Measurements from ENCODE around the gene AP5S1.

The AP5S1 gene

DNA sequence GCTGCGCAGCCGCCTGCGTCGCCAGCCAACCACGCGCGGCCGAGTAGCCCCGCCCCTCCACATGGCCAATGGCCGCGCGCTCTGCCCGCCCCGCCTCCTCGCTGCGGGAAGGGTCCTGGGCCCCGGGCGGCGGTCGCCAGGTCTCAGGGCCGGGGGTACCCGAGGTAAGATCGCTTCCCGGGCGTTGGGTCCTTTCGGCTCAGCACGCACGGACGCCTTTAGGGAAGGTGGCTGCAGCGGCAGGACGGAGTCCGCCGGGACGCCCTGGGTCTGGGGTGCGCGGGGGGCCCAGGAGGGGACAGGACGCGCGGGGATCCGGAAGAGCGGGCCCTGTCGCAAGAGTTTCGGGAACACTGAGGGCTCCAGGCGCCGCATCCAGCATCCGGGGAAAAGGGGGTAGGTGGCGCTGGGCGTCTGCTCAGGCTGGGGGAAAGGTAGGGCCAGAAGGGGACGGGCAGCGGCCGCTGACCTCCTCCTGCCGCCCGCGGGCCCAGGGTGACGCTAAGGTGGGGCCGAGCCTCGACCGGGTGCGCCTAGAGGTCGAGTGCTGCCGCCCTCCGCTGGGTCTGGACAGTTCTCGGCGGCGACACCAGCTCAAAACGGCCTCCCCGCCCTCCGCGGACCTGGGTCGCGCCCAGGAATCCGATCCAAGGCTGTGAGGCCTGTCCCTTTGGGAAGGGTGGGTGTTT lies 26.5 kb downstream of the AP5S1 start, which contains the start of gene MAVS:
MAVS (plus strand) TSS at position 95 of the 689 bp plus-strand sequence. CDS start 7,791 bp downstream, outside the sequence.
- DNase-seq: peak; percentile 61

DNA sequence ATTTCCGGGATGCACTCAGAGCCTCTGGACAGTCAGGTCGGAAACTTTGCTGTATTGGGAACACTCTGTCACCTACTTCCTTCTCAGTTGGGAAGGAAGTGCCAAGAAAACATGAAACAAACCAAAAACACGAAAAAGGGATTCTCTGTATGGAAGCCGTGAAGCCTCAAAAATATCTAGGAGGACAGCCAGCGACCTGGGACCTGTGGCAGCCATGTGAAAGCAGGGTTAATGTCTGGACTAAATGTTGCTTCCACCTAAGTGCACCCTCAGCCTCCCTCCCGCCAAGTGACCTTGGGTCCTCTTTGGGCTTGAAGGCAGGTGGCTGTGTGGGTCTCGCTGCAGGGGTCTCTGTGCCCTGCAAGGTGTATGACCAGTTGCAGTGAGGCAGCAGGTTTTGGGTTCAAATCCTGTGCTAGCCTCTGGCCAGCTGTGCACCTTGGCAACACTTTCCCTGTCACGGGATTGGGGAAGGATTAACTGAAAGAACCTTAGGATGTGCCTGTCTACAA lies 27.1 kb downstream of the AP5S1 start:
- no peak for DNase-seq

DNA sequence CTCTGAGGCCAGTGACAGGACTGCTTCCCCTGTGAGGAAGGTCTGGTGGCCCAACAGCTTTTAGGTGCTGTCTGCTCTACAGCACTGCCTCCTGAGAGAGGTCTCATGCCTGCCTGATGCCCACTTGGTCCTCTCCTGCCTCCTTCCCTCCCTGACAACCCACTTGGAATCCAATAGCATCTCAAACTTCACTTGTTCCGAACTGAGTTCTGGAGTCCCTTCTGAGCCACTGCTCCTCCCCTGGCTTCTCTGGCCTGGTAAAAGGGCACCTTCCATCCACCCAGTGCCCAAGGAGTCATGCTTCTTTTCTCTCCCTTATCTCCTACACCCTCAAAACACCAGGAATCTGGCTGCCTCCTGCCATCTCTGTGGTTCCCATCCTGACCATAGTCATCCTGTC lies 28.2 kb downstream of the AP5S1 start:
- DNase-seq: no peak

DNA sequence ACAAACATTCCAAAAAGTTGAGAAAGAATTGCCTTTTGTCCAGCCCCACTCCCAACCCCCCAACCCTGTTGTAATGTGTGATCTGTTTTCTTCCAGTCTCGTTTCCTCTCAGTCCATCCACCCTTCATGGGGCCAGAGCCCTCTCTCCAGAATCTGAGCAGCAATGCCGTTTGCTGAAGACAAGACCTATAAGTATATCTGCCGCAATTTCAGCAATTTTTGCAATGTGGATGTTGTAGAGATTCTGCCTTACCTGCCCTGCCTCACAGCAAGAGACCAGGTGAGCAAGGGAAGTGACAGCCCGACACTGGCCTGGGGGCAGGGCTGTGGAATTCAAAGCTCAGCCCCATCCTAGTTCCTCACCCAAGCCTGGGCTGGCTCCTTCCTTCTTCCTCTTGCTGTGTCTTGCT lies 34.1 kb downstream of the AP5S1 start:
- no peak for DNase-seq

DNA sequence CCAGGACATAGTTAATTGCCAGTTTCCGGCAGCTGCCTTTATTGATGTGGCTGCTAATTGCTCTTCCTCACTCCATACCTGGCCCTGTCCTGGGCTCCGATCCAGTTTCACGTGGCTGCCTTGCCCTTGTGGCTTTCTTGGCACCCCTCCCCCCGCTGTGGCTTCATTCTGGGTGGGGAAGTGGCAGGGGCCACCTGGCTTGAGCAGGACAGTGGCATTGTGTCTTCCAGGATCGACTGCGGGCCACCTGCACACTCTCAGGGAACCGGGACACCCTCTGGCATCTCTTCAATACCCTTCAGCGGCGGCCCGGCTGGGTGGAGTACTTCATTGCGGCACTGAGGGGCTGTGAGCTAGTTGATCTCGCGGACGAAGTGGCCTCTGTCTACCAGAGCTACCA lies 37.1 kb downstream of the AP5S1 start:
- DNase-seq: no peak

DNA sequence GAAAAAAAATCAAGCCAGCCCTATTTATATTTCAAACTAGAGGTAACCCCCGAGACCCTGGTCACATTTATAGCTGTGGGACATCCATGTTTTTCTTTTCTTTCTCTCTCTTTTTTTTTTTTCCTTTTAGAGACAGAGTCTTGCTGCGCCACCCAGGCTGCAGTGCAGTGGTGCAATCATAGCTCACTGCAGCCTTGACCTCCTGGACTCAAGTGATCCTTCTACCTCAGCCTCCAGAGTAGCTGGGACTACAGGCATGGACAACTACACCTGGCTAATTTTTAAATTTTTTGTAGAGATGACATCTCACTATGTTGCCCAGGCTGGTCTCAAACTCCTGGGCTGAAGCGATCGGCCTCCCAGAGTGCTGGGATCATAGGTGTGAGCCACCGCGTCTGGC lies 38.3 kb downstream of the AP5S1 start:
- no peak for DNase-seq

DNA sequence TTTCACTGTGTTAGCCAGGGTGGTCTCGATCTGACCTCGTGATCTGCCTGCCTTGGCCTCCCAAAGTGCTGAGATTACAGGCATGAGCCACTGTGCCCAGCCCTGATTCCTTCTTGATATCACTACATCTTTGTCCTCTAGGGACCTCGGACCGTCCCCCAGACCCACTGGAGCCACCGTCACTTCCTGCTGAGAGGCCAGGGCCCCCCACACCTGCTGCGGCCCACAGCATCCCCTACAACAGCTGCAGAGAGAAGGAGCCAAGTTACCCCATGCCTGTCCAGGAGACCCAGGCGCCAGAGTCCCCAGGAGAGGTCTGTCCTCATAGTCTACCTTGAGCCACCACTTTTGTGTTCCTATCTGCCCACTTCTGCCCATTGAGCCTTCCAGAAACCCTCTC lies 40.8 kb downstream of the AP5S1 start:
- no peak for DNase-seq

DNA sequence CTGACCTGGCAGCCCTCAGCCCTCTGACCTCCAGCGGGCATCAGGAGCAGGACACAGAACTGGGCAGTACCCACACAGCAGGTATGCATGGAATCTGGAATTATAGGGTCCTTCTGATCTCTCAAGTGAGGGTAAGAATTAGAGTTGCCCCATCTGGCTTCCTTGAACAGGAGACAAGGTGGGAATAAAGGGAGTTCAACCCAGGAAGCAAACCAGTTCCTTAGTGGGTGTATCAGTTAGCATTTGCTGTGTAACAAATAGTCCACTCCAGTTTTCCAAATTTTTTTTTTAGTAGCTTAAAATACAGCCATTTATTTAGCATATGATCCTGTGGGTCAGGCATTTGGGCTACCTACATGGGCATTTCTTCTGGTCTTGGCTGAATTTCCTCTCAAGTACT lies 42.0 kb downstream of the AP5S1 start:
- DNase-seq: no peak

DNA sequence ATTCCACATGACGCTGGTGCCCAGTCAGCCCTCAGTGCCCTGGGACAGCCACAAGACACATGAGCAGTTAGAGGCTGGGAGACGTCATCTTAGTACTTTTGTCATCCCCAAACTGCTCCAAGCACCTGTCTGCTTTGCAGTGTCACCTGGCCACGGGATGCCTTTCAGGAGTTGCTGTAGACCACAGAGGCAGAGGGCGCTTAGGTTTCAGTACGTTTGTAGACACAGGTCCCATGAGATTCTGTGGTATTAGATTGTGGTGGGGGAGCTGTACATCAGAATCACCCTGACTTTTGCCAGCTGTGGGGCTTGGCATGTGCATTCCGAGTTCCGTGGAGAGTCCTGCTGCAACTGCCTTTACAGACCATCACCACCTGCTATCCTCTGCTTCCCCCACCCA lies 43.0 kb downstream of the AP5S1 start:
- DNase-seq: no peak

DNA sequence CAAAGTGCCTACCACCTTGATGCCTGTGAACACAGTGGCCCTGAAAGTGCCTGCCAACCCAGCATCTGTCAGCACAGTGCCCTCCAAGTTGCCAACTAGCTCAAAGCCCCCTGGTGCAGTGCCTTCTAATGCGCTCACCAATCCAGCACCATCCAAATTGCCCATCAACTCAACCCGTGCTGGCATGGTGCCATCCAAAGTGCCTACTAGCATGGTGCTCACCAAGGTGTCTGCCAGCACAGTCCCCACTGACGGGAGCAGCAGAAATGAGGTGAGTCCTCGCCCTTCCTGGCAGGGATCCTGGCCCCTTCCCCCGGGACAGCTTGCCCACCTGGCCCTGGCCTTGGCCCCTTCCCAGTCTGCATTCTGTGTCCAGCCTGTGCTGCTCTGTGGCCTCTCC lies 44.2 kb downstream of the AP5S1 start:
- no peak for DNase-seq

DNA sequence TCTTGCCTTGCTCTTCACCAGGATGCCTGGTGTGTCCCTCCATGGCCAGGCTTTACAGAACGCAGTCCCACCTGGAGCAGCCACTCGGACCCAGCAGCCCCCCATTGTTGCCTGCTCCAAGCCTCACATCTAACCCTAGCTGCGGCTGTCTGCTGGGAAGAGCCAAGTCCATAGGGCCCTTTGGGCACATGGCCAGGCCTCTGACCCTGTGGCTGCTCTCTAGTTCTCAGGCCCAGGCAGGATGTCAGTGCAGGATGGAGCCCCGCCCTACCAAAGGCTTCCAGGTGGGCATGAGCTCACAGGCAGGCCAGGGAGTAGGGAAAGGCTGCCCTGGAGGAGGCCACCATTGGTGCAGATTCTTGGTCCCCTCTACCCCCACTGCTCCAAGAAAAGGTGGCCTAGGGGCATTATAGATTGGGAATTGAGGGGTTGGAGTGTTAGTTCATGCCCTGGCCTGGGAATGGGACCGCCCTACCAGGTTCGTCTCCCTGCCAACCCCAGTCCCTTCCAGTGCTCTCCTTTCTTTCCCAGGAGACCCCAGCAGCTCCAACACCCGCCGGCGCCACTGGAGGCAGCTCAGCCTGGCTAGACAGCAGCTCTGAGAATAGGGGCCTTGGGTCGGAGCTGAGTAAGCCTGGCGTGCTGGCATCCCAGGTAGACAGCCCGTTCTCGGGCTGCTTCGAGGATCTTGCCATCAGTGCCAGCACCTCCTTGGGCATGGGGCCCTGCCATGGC lies 45.0 kb downstream of the AP5S1 start:
- no peak for DNase-seq

DNA sequence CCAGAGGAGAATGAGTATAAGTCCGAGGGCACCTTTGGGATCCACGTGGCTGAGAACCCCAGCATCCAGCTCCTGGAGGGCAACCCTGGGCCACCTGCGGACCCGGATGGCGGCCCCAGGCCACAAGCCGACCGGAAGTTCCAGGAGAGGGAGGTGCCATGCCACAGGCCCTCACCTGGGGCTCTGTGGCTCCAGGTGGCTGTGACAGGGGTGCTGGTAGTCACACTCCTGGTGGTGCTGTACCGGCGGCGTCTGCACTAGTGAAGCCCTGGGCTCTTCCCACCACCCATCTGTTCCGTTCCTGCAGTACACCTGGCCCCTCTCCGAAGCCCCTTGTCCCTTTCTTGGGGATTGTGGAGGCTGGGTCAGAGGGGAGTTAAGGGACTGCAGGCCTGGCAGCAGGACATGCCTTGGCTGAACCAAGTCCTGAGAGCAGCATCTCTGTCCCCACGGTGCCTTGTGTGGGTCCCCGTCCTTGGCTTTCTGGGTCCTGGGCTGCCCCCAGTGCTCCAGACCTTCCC lies 45.6 kb downstream of the AP5S1 start:
- no peak for DNase-seq

DNA sequence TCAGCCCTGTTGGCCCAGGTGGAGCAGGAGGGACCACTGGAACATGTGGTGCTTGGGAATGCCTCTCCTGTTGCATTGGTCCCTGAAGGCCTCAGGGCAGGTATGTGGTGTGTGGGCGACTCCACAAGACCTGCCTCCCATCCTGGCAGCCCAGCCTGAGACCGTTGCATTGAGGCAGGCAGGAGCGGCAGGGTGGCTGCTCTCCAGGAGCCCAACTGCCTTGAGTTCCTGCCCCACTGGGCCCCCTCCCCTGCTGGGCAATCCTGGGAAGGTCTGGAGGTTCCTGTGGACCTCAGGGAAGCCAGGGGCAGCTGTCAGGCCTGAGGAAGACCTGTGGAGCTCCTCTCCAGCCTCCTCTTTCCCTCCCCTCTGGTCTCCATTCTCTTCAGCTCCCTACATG lies 46.1 kb downstream of the AP5S1 start:
- DNase-seq: no peak

DNA sequence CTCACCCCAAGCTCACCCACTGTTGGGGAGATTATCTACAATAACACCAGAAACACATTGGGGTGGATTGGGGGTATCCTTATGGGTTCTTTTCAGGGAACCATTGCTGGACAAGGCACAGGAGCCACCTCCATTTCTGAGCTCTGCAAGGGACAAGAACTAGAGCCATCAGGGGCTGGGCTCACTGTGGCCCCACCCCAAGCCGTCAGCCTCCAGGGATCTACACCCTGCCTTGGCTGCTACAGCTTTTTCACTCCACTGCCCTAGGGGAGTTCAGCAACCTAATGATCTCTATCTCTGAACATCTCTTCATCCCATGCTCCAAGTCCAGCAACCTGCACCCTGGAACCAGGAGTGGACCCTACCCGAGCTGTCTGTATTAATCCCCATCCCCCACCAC lies 47.5 kb downstream of the AP5S1 start:
- DNase-seq: no peak

DNA sequence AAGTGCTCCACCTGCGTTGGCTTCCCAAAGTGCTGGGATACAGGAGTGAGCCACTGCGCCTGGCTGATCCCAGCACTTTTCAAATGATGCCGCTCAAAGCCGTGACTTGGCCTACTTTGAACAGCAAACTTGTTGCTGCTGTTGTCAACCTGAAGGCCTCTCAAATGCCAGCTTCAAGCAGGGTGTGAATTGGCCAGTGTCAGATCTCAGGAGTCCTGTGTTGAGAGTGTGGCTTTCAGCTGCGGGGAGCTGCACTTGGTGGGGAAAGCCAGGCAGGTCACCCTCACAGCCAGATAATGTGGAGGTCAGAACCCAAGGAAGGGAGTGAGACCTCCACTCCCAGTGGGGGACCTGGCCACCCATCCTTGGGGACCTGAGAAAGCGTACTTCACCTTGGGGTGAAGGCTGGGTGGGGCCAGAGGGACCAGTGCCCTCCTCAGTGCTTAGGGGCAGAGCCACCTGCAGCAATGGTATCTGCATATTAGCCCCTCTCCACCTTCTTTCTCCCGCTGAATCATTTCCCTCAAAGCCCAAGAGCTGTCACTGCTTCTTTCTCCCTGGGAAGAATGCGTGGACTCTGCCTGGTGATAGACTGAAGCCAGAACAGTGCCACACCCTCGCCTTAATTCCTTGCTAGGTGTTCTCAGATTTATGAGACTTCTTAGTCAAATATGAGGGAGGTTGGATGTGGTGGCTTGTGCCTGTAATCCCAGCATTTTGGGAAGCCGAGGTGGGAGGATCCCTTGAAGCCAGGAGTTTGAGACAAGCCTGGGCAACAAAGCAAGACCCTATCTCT lies 49.7 kb downstream of the AP5S1 start:
- DNase-seq: no peak

DNA sequence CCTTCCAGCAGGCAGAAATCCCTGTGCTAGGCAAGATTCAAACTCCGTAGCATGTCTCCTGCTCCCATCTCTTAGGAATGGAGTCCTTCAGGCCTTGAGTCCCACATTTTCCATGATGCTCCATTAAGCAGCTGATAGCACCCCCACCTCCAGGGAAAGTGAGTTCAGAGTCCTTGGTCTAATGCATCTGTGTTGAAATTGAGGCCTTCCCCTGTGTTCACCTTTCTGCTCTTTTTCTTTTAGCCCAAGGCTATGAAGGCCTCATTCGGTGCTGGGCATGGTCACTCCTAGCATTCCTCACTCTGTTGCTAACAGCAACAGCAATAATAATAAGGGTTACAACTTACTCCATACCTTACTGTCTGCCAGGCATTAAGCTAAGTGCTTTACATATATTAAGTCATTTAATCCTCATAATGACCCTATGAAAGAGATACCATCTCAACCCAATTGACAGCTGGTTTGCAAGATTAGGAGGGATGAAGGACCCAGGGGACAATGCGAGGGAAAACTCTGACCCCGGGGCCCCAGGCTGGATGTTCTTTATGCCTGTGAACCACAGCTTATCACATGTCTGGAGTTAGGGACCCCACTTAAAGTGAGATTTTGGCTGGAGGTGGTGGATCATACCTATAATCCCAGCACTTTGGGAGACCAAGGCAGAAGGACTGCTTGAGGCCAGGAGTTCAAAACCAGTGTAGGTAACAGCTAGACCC lies 51.4 kb downstream of the AP5S1 start:
- DNase-seq: no peak

DNA sequence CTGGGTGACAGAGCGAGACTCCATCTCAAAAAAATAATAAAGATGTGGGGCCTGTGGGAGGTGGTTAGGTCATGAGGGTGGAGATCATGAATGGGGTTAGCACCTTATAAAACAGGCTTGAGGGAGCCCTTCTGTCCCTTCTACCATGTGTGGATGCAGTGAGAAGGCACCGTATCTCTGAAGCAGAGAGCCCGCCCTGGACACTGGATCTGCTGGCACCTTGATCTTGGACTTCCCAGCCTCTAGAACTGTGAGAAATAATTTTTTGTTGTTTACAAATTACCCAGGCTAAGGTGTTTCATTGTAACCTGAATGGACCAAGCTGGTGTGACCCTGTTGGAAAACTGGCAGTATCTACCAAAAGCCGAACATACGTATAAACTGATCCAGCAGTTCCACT lies 53.2 kb downstream of the AP5S1 start:
- DNase-seq: no peak

DNA sequence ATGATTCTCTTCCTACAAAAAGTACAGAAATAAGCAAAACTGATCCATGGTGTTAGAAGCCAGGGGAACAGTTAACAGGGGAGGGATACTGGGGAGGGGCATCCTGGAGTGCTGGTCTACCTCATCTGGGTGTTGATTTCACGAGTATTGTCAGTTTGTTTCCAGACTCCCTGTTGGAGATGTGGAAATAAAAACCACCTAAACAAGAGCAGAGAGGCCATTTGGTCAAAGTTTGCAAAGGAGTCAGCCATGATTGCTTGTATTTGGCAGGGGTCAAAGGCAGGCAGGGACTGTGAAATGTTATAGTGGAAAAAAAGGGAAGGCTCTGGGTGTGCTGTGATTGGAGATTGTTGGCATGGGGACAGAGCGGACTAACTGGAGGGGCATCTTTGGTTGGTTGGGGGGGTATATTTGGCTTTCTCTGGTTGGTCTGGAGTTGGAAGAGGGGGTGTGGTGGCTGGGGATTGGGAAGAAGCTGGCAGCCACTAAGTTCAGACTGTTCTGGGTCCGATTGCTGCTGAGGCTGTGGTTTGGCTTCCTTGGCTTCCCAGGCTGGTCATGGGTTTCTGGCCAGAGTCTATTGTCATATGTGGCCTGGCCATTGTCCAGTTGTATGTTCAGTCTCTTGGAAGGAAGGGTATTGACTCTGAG lies 54.0 kb downstream of the AP5S1 start:
- no peak for DNase-seq

DNA sequence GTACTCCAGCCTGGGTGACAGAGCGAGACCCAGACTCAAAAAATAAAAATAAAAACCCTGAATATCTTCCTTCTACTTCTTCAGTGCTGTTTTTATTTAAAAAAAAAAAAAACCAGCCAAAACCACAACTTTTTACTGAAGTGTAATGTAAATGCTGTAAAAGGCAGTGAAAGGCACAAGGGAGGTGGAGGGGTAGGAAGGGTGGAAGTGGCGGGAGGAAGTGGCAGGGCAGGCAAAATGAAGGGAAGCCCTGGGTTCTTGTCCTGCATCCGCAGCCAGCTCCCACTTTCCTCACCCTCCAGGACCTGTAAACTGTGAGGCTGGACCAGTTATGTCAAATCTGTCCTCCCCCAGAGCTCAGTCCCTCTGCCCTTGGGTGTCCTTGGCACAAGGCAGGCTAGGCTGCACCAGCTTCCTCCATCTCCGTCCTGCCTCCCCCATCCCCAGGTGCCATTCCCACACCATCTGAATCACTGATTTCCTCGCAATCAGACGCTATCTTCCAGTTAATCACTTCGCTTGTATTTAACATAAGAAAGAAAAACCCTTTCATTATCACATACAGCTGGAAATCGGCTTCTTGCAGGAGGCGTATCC lies 55.1 kb downstream of the AP5S1 start:
- no peak for DNase-seq

DNA sequence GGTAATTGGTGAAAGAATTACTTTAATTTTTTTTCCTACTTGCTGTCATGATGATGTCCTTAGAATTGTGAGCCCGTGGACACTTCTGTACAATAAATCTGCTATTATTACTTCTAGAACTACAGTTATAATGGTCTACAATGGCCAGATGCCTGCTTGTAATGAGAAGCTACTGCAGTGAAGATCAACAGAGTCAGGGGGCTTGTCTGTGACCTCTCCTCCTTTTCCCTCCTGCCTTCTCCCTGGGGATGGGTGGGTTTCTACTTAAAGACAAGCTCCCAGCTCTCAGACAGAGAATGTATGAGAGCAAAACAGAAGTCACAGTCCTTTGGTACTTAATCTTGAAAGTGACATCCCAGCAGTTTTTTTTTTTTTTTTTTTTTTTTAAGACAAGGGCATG lies 55.7 kb downstream of the AP5S1 start:
- no peak for DNase-seq

DNA sequence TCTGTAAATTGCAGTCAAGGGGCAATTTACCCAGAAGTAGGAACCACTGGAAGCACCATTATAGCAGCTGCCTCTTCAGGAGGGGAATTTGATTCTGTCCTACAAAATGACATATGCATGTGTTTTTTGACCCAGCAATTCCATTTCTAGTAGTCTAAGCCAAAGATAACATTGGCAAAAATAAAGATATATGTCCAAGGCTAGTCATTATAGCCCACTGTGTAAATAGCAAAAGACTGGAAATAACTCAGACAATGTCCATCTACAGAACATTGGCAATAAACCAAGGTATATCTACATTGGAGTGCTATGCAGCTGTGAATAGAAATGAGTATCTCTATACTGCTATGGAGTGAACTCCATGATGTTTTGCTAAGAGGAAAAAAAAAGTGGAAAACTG lies 56.3 kb downstream of the AP5S1 start:
- DNase-seq: no peak

All from NCI-H1694 (cell line).